Stimulated activated CD8-positive, alpha-beta memory T cell treated with anti-CD3 and anti-CD28 coated beads, Interleukin-4, amount 100 ng/mL, for 1 hour (primary cell): ENCODE measurements around the gene RIPK4.

Experiments used
- DNase-seq, 2 donors: peaks; one replicate each; pipeline ENCODE4 v3.0.0-alpha.2; 2020; ENCODE audit warnings: low read depth in 2 of 2, low spot score in 1 of 2

The RIPK4 gene

DNA sequence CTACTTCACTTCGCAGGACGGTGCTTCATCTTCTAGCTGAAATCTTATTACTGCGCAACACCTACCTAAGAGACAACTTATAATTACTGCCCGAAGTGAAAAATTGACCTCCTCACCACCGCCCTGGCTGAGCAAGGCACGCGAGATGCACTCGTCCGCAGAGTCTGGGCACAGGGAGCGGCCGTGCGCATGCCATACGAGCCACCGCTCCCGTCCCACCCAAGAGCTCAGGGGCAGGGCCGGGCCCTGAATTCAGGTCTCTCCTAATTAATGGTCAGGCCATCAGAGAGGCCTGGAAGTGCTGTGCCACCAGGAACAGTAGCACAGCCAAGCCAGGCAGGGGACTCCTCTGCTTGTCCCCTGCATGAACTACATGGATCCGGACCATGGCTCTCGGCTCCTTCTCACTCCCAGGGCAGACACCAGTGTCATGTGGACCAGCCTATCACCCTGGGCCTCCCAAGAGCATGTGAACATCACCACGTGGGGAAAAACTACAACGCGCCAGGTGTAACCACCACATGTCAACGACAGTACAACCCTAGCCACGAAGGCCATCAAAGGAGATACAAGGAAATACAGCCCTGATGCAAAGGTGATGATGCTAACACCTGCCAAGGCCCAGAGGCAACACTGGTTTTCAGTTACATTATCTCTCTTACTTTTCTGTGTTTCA, 11.5 kb downstream of the RIPK4 start:
- DNase-seq: no peak

DNA sequence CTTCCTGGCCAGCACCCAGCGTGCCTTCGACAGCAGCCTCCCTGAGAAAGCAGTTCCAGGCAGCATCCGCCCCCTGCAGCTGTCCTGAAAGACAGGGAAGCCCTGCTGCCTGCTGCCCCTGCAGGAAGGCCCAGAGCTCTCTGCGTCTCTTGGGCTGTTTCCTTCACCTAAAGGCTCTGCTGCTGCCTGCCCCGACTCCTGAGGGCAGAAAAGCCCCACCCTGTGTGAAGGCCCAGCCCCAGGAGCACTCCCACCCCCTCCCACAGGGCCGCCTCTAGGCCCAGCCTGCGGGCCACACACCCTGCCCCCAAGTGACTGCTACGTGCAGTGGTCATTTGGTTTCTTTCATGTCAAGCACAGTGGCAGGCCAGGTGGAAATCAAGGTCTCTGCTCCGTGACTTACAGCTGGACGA, 12.4 kb downstream of the RIPK4 start:
- DNase-seq: no peak

DNA sequence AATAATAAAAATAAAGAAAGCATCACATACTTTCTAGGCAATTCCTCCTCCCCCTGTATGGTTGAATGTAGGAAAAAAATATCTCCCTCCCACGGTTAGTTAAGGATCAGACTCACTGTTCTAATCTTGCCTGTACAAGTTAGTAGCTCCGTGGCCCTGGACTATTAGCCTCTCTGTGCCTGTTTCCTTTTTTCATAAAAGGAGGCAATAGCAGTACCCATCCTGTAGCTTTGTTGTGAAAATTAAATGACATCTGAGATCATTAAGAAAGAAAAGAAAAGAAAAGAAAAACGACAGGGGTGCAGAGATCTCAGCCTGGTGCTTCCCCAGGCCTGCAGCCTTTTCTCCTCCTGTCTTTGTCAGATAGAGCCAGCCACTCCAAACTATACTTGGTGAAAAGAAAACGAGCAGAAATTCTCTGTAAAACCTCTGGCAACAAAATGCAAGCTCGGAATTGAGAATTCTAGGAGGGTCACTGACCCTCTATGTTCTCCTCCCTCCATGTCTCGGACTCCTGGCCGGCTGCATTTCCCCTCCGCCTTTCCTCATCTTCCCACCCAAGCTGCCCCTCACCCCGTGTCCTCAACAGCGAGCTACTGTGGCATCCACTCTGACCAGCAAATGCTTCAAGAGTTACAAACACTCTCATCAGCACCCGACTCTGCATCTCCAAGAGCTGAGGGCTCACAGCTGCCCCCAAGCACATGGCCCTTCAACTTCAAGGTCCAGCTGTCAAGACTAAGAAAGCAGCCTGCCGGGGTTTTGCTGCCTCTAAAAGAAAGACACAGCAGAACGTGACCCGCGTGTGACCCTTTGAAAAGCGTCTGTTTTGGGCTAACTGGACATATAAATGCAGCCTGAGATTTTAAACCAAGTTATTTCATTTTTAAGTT, 13.6 kb downstream of the RIPK4 start:
- no peak for DNase-seq

DNA sequence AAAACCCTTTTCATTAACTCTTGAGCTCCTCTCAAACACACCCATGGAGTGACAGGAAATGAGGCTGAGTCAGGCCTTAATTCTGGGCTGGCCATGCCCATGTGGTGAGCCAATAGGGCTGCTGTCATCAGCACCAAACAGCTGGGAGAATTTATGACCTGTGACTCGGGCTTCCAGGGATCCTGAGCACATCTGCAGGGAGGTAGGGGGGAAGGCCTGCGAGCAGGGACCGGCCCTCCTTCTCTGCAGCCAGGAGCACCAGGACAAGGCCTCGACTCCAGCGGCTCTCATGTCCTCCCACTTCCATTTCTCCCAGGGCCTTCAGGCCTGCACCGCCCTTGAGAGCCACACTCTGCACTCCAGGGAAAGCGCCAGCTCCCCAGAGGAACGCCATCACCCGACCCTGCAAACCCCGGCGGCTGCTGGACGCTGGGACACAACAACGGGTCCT, 14.6 kb downstream of the RIPK4 start:
- no peak for DNase-seq

DNA sequence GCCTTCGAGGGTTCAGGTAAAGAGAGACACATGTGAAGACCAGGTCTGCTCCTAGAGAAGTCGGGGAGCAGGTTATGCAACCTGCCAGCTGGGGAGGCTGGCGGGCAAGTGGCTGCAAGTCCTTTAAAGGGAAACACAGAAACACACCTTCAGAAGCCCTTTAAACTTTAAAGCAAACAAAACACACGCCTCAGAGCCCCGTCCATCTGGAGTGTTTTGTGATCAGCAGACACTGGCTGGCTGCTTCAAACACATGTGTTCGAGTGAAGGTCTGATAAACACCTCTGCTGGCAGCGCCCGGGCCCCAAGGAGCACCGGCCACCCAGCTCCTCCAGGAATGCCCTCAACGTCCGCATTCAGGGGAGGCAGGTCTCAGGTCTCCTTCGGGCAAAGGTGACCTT, 15.2 kb downstream of the RIPK4 start:
- no peak for DNase-seq

DNA sequence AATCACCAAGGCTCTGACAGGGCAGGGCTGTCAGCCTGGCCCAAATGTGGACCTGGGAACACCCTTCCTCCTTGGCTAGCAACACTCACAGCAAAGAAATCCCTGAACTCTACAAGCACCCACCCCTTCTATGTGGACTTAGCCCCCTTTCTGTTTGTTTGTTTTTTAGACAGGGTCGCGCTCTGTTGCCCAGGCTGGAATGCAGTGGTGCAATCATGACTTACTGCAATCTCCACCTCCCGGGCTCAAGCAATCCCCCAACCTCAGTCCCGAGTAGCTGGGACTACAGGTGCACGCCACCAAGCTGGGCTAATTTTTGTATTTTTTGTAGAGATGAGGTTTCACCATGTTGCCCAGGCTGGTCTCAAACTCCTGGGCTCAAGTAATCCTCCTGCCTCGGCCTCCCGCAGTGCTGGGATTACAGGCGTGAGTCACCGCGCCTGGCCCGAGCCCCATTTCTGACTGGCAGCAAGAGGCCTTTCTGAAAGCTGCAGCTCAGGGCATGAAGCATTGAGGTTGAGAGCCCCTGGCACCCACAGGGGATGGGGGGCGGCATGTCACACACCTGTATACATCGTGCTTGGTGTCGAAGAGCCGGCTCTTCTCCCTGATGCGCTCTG, 16.2 kb downstream of the RIPK4 start:
- no peak for DNase-seq

DNA sequence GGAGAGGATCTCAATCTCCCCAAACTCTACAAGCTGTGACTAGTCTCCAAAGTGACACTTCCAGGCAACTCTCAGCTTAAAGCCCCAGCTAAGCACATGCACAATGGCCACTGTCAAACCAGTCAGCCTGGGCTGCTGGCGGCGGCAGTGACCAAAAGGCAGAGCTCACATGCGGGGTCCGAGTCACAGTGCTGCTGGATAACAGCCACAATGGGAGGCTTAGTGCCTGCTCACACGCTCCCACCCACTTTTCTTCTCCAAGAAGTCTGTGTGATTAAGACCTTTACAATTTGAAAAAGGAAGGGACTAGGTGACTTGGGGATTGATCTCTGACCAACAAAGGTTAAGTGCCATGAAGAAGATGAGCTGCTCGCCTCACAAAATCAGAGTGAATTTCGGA, 16.8 kb downstream of the RIPK4 start:
- DNase-seq: no peak

DNA sequence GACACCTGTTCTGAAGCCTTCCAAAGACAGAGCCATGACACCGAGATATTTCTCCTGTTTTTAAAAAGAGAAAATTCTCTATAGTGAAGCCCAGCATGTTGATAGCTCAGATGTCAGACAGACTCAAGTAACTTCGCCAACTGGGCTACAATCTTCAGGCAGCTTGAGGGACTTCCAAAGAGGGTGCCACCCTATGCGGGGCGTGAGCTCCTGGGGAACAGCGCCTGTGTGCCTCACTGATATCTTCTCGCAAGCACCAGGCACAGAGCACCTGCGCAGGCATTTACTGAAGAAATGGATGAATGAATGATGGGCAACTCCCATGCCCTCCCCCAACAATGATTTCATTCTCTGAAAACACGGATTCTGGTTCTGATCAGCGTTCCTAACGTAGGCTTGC, 17.6 kb downstream of the RIPK4 start:
- no peak for DNase-seq

DNA sequence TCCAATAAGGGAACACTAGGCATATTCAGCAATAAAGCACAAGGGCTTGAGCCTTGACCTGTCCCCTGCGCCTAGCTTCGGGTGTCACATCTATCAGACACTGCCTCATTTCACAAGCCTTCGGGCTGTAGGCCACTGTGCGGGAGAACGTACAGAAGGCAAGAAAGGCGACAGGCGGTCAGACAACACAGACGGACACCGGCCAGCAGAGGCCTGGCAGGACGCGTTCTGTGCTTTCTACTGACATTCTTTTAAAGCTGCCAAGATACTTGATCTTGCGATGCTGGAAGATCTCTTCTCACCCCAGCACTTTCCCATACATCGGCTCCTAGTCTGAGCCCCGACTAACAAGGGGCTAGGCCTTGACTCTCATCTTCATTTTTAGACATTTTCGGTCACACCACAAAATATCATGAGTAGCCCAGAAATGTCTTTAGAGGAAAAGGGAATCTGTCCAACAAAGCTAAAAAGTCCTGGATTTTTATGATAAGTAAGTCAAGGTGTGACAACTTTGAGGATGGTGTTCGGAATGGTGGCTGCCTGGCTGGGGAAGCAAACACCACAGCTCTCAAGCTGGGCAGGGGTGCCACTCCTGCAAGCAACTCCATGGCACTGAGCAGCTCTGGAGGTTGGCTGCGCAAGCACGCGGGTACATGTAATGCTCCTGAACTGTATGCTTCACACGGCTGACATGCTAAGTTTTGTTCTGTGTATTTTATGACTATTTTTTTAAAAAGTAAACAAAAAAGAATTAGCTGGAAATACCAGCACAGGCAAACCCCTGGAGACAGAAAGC, 18.7 kb downstream of the RIPK4 start:
- DNase-seq: no peak

DNA sequence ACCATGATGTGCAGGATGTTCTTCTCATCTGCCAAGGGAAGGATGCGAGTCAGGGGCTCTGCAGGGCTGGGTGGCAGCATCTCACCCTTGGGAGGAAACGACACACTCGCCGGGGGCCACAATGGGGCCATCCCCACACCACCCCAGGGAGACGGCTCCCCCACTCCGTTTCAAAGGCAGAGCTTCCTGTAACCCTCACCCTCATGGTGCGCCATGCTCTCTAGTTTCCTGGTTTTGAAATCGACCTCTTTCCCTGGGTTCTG, 20.2 kb downstream of the RIPK4 start:
- no peak for DNase-seq

DNA sequence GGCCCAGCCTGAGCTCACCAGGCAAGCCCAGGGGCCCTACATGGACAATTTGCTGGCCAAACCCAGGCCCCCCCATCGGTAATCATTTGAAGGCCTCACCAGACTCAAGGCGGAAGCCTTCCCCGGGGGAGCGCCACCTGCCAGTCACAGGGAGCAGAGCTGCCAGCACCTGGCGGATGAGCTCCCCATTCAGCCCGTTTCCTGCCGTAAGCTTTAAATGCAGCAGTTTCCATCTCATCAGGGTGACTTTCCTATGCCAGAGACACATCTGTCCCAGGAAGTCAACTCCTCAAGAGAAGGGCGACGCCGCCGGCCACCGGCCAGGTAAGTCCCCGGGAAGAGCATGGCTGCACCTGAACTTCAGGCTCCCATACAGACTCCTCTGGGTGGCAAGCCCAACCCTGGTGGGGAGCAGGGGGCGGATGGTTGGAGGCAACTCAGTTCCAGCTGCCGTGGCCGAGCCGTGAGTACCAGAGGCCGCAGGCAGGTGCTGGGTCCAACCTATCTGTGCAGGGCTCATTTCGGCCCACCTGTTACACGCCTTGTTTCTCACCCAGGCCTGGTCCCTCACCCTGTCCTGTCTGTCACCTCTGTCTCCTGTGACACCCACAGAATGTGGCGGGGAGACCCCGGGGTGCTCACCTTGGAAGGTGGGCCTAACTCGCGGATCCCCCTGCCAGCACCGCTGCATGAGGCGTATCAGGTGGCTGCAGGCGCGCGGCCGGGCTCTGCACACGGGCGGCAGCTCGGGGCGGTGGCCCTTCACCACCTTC, 20.7 kb downstream of the RIPK4 start:
- no peak for DNase-seq

DNA sequence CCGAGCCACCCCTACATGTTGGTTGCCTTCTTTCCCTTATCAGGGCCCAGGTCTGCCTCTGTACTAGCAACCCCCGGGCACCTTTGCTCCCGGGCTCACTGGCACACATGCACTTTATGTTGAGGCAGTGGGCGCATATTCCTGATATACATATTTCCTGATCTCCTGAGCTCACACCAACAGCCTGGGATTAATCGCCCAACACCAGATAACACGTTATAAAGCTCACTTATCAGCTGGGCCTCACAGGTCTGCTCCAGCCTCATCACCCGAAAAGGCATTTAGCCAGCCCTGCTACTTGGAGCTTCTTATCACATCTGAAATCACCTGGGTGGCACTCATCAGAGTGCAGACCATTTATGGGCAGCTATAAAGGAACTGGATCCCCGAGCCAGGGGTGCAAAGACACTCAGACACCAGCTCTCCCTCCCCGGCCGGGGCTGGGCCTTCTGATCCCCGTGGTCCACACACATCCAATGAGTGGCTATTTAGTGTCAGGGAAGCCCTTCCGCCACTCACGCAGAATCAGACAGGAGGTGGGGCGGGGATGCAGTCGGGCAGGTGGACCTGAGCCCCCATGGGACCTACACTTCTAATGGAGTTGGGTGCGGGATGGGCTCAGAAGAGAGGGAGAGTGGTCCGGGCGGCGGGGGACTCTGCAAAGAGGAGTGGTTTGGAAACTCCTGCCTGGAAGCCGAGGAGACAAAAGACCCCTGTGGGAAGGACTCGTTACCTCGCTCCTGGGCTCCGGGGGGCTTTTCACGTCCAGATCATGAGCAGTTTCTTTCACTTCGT, 21.6 kb downstream of the RIPK4 start:
- DNase-seq: no peak

DNA sequence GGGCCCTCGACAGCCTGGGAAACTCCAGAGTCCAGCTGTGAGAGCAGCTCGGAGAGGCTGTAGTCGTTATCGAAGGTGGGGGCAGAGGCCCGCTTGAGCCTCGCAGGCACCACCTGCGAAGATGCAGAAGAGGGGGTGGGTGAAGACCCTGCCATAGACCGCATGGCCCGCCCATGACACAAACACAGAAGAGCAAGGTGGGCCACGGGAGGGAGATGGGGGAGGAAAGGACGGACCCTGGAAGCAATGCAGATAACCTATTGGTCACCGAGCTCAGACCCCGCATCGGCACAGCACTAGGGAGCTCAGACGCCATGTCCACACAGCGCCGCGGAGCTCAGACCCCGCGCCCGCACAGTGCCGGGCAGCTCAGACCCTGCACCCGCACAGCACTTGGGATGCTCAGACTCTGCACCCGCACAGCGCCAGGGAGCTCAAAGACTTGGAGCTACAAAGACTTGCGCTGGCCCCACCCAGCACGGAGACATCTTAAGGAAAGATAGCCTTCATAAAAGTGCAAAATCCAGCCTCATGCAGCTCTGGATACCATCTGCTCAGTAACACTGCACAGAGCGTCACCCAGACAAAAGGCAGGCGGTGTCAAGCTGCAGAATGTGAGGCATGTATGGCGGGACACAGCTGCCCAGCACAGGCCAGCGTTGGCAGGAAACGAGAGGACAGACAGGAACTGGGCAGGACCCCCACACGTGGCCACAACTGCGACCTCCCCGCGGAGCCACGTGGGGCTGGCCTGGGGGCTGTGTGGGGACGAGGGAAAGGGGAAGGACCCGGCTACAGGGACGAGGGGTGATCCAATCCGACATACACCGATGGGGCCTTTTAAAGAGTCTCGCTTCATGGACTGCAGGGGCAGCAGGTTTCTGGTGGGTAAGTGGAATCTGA, 22.6 kb downstream of the RIPK4 start:
- no peak for DNase-seq

DNA sequence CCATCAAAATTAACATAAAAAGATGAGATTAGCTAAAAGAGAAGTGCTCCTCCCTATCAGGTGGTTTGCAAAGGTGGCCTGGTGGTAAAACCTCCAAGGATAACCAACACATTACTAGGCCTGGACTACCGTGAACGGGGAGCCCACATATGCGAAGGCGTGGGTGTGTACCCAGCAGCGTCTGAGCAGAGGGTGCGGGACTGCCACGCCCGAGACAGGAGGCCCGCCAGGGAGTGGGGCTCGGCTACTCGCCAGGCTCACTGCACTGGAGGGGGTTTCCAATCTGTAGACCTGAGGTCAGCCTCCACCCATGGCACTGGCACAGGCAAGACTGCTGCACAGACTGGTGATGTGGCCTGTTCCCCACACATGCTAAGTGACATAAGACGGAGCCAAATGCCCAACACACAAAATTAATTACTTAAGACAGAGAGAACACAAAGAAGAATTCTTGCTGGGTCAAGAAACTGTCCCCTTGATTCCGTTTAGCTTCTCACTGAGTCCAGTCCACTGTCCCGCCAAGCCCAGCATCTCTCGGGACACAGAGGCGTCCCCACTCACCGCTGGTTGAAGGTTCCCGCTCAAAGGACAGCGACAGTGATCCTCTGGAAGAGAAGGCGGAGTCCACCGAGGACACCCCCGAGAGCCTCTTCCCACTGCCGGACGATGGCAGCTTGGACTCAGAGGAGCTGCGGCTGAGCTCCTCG, 23.4 kb downstream of the RIPK4 start:
- no peak for DNase-seq

DNA sequence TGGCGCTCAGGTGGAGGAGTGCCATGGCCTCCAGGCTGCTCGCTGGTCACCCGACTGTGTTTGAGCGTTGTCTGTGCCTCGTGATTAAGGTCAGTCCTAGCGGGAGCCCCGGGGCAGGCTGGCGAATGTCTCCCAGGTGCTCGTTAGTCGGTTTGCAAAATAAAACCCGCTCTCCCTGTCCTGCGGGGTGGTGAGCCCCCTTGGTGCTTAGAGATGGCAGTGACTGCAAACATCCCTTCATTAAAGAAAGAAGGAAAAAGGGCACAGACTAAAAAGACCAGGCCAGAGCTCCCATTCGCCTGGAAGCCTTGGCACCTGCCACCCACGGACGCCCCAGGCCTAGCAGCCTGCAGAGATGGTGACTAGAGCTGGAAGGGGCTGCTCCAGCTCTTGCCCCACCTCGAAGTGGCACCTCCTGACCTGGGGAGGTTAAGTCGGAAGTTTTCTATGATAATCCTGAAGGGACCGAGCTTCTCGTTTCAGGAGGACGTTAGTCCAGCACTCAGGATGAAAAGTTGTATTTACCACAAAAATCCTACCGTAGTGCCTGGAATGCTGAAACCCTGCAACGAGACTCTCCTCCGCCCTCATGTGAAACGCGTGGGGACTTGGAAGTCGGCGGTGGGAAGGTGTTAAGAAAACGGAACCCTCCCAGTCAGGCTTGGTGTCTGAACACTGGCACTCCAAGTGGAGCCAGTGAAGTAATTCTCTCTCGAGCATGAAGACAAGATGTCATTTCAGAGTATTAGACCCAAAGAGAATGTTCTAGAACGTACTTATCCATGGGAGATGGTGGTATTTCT, 24.6 kb downstream of the RIPK4 start:
- DNase-seq: no peak

DNA sequence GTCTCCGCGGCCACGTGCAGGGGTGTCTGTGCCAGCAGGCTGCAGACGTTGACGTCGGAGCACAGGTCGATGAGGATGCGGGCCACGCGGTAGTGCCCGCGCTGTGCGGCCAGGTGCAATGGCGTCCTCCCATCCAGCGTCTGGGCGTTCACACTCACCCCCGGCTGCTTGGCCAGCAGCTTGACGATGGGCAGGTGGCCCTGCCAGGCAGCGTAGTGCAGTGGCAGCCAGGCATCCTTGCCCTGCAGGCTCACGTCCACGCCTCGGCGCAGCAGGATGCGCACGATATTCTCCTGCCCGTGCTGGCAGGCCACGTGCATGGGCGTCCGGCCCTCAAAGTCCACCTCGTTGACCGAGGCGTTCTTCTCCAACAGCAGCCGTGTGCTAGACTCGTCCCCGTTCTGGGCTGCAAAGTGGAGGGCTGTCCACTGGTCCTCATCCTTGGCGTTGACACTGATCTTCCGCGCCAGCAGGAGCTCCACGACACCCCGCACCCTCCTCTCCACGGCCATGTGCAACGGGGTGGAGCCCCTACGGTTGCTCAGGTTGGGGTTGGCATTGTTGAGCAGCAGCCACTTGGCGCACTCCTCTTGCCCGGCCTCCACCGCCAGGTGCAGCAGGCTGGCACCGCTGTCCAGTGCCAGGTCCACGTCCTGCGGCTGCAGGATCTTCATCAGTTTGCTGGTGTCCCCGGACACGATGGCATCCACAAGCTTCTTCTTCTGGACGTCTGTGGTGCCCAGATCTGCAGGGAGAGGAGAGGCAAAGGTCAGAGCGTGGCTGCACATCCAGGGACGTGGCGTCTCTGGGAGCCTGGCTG, 25.4 kb downstream of the RIPK4 start:
- DNase-seq: no peak
